Measurements from ENCODE around the gene OR51B5.
"Not testable (repeated sequence)": the region's sequence is repeated elsewhere in the genome, so short reads cannot be mapped to it uniquely, and the experiment has no call there.

Gene OR51B5

DNA sequence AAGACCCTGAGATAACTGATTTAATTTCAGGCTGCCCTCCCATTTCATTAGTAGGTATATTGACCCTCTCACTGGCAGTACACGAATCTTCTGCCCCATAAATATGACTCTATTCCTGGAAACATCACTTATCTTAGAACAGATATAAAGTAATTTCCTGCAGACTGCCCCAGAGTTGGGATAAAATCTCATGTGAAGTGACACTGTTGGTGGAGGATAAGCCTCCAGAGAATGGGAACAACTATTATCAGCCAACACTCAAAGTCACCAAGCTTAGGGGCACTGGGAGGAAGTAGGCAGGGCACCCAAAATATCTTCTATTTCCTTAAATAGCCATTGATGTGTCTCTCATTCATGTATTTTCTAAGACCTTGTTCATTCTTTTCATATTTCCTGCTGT is 8.2 kb downstream of the OR51B5 start:
- no peak for DNase-seq (ENCODE audit: low read depth in 3 of 3)

DNA sequence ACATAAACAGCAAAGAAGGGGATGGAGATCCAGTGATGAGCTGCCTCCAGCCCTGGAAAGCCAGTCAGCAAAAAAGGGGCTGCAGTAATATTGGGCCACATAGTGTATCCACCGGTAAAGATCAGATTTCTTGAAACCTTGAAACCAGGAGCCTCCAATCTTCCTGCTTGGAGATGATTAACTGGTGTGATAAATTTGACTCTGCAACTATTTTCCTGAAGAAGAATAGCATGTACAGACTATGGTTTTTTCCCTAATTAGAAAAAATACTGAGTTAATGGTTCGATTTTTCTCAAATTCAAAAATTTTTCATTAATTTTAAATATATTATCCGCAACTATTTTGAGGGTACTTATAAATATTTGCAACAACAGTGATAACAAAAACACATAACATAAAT is 19.1 kb downstream of the OR51B5 start, which contains the start of gene OR51B2:
OR51B2 (minus strand) TSS at position 101 of the 400 bp plus-strand sequence; CDS start at position 101, 0 bp downstream.
- DNase-seq (ENCODE audit: low read depth in 3 of 3): no peak

DNA sequence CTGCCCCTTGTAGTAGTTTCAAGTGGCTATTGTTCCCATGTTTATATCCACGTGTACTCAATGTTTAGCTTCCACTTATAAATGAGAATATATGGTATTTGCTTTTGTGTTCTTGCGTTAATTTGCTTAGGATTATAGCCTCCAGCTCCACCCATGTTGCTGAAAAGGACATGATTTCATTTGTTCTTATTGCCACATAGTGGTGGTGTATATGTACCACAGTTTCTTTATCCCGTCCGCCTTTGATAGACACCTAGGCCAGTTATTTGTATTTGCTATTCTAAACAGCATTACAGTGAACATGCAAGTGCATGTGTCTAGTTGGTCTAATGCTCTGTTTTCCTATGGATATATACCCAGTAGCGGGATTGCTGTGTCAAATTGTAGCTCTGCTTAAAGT is 26.0 kb downstream of the OR51B5 start:
- DNase-seq (ENCODE audit: low read depth in 3 of 3): no peak

DNA sequence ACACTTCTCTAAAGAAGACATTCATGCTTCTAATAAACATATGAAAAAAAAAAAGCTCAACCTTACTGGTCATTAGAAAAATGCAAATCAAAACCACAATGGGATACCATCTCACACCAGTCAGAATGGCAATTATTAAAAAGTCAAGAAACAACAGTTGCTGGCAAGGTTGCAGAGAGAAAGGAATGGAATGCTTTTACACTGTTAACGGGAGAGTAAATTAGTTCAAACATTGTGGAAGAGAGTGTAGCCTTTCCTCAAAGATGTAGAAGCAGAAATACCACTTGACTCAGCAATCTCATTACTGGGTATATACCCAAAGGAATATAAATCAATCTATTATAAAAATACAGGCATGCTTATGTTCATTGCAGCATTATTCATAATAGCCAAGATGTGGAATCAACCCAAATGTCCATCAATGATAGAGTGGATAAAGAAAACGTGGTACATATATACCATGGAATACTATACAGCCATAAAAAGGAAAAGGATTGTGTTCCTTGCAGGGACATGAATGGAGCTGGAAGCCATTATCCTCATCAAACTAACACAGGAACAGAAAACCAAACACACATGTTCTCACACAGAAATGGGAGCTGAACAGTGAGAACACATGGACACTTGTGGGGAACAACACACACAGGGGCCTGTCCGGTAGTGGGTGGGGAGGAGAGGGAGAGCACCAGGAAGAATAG is 29.8 kb downstream of the OR51B5 start:
- not testable (repeated sequence) for DNase-seq (ENCODE audit: low read depth in 3 of 3)

DNA sequence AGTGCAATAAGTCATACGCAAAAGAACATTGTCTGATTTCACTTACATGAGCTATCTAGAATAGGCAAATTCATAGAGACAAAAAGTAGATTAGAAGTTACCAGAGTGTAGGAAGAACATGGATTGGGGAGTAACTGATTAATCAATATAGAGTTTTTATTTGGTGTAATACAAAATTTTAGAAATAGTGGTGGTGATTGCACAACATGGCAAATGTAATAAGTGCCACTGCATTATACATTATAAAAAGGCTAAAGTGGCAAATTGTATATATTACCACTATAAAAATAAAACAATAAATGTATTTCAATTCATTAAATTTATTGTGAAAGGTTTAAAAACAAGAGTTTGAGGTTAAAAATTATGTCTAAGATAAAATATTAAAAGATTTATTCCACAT is 32.9 kb downstream of the OR51B5 start:
- no peak for DNase-seq (ENCODE audit: low read depth in 3 of 3)

DNA sequence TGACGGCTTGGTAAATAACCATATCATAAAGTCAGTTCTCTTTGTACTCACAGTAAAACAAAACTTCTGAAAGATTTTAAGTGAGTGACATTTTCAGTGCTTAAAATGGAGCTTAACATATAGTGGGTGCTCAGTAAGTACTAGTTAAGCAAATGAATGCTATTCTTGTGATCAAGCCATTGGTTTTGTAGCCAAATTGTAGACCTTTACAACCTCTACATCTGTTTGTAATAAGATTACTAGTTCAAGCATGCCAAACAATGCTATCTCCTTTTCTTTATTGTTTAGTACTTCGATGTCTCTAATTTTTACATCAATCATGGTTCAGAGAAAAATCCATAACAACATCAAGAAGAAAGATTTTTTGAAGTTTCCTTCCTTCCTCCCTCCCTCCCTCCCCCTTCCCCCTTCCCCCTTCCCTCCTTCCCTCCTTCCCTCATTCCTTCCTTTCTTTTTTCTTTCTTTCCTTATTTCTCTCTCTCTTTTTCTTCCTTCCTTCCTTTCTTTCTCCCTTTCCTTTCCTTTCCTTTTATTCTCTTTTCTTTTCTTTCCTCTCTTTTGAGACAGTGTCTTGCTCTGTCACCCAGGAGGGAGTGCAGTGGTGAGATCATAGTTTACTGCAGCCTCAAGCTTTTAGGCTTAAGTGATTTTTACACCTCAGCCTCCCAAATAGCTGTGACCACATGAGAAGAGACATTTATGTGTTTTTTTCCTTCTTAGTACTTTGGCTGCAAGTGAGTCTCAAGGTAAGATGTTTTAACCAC is 35.9 kb downstream of the OR51B5 start:
- no peak for DNase-seq (ENCODE audit: low read depth in 3 of 3)

DNA sequence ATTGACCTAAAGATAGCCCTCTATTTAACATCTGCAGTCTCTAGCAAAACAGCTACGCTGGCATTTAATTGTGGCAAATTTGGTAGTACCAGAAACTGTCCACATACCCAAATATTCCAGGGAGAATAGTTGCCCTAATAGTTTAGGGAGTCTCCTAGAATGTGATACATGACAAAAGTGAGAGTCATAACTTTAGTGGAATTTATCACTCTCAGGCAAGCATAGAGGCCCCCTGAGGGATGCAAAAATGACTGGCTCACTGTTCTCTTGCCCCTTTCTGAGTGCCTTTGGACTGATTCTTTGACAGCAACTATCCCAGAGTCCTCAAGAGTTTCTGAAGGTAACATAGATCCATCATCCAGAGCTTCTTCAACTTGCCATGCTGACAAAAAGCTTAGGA is 39.3 kb downstream of the OR51B5 start:
- no peak for DNase-seq (ENCODE audit: low read depth in 3 of 3)

DNA sequence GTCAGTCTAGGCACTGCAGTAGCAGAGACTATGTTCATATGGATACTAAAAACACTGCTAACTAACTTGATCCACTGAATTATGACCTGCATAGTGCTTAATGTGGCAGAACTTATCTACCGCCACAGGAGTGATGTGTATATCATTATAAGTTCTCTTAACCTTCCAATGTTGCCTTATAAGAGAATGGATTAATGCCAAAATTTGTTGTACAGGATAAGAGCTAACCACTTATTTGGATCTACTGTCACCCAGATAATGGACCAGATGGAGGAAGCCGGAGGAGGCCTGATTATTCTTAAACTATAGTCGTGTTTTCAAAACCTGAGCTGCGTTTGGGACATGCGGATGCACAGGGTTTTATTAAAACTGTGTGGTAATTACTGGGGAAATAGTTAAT is 39.7 kb downstream of the OR51B5 start:
- DNase-seq (ENCODE audit: low read depth in 3 of 3): no peak

DNA sequence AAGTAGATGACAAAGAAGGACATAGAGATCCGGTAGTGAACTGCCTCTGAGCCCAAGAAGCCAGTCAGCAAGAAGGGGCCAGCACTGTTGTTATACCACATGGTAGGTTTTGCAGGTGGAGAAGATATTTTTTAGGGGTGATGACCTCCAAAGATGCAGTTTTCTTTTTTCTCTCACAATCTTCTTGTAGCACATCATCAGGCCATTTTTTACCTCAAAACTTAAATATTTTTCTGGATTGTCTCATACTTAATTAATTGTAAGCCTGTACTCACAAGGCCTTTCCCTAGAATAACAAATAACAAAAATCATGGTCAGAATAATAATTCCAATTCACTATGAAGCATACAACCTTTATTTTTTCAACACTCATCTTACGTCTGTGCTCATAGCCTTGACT is 41.5 kb downstream of the OR51B5 start, which contains the start of gene OR51B4:
OR51B4 (minus strand) TSS at position 101 of the 400 bp plus-strand sequence; CDS start at position 101, 0 bp downstream.
- no peak for DNase-seq (ENCODE audit: low read depth in 3 of 3)

DNA sequence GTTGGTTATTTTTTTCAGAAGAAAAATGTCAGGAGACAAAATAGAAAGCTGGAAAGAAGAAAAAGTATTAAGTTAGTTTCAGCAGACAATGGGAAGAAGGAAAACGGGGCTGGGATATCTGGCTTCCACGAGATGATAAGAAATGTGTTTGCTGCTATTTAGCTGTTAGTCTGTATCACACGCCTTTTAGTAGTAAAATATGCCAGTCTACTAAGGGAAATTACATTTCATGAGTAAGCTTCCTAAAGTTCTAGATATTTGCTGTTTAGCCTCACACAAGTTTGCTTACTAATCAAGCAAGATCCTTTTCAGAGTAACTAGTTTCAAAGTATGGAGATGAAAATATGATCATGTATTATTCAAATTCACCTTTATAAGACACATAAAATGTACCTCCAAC is 43.1 kb downstream of the OR51B5 start:
- DNase-seq (ENCODE audit: low read depth in 3 of 3): no peak

DNA sequence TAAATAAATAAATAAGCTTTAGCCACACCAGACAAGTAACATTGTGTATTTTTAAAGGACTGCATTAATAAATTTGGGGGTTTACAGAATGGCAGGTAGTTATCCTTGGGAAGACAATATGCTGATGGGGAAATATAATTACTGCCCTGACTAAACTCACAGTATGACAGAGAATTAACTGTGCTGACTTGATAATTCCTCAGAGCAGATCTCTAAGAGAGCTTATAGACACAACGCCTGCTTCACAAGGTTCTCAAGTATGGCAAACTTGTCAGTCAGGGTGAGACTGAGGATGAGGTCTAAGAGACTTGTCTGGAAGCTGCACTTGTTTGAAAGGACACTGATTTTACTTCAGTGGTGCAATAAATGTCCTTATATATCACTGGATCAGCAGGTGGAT is 44.9 kb downstream of the OR51B5 start:
- no peak for DNase-seq (ENCODE audit: low read depth in 3 of 3)

DNA sequence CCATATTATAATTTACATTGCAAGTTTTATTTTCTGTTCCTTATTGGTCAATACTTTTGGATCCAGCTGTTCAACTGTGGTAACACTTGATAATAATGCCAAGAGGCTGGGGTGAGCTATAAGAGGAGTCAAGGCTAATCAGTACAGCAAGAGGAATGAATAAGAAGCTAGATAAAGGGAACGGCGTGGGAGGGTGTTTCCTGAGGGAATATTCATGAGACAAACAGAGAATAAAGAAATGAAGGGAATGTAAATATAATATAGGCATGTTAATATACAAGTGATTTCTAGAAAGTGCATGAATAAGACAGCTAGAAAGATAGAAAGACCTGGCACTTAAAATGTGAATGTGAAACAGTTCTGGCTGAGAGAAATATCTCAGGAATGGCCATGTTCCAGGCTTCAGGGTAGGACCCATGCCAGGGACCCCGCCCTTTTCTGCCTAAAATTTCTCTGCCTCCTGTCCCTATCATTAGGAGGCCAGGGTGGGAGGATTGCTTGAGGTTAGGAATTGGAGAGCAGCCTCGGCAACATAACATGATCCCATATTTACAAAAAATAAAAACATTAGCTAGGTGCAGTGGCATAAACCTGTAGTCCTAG is 45.5 kb downstream of the OR51B5 start:
- no peak for DNase-seq (ENCODE audit: low read depth in 3 of 3)

DNA sequence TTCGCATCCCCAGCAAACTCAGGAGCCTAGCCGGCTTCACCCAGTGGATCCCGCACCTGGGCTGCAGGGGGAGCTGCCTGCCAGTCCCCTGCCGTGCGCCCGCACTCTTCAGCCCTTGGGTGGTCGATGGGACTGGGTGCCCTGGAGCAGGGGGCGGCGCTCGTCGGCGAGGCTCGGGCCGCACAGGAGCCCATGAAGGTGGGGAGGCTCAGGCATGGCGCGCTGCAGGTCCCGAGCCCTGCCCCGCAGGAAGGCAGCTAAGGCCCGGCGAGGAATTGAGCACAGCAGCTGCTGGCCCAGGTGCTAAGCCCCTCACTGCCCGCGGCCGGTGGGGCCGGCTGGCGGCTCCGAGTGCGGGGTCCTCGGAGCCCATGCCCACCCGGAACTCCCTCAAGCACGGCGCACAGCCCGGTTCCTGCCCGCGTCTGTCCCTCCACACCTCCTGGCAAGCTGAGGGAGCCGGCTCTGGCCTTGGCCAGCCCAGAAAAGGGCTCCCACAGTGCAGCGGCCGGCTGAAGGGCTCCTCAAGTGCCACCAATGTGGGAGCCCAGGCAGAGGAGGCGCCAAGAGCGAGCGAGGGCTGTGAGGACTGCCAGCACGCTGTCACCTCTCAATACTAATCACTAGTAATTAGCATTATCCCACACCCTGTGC is 48.9 kb downstream of the OR51B5 start:
- DNase-seq (ENCODE audit: low read depth in 3 of 3): not testable (repeated sequence)

DNA sequence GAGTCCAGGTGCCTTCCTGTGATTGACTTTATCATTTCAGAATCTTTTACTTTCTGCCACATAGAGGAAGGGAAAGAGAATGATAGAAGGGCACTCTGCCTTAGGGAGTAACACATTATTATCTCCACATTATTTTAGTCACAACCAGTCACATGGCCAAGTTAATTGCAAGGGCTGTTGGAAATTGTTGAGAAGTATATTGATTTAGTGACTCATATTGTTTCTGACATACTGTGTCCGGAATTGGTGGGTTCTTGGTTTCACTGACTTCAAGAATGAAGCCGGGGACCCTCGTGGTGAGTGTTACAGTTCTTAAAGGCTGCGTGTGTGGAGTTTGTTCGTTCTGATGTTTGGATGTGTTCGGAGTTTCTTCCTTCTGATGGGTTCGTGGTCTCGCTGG is 50.3 kb downstream of the OR51B5 start:
- DNase-seq (ENCODE audit: low read depth in 3 of 3): no peak

Data from stimulated activated CD4-positive, alpha-beta T cell treated with anti-CD3 and anti-CD28 coated beads, TNF-alpha, amount 100 ng/mL, for 48 hours (primary cell).